Prostate gland (tissue), 2 donors: ENCODE results near the gene CEP131. TPM values are rescaled to one million over a fixed set of nuclear protein-coding genes. Genes with fewer than 3 reads are reported as not detected.

Source experiments
- DNase-seq: peaks from one replicate; pipeline ENCODE4 v3.0.0-alpha.2; 2019; ENCODE audit warnings: low spot score
- H3K27ac ChIP-seq, 2 donors: fragments of 200-600 bp; sonication (generic); 2 replicates each; pipeline ENCODE4 v1.5.1; 2017 to 2019
- H3K27me3 ChIP-seq: fragments of 200-600 bp; sonication (generic); replicated peaks from 2 replicates; pipeline ENCODE4 v1.5.1; 2019; ENCODE audit not compliant: insufficient read depth
- H3K36me3 ChIP-seq, 2 donors: fragments of 200-600 bp; sonication (generic); 1 replicate in 1 of 2; 2 replicates in 1 of 2; pipeline versions ENCODE4 v1.5.1 to v1.8.1; 2017 to 2019
- H3K4me1 ChIP-seq: fragments of 200-600 bp; sonication (generic); replicated peaks from 2 replicates; pipeline ENCODE4 v1.5.1; 2019
- H3K4me3 ChIP-seq, 2 donors: fragments of 200-600 bp; sonication (generic); 2 replicates each; pipeline ENCODE4 v1.5.1; 2017 to 2019
- H3K9me3 ChIP-seq: fragments of 200-600 bp; sonication (generic); 2 replicates; pipeline ENCODE4 v1.5.1; 2017
- POLR2A ChIP-seq: fragments of 450-650 bp; IDR thresholded peaks from one replicate; pipeline ENCODE4 v1.6.1; 2016; ENCODE audit warnings: antibody characterized with exemption, mild to moderate bottlenecking
- POLR2AphosphoS5 ChIP-seq: sonication (generic); formaldehyde crosslinking; IDR thresholded peaks from one replicate; pipeline ENCODE4 v1.6.1; 2017; ENCODE audit warnings: antibody characterized with exemption
- WGBS: methylation state at CpG from one replicate; pipeline ENCODE4 v1.1.5; 2018; 5-methylcytosine and 5-hydroxymethylcytosine counted together
- intact Hi-C: fragments of 100-400 bp; cut with DNase I; formaldehyde crosslinking; loops from one replicate; pipeline ENCODE4 v1.14.2; 2022
- total RNA-seq, 2 donors: library from RNA; depleted of rRNA; stranded (reverse); fragments of >200 nt; gene quantifications; one replicate each; pipeline ENCODE4 v1.1.0, GENCODE V29; 2016
- TF ChIP-seq, protein P1 (sequence below), 4 experiments: fragments of 200-600 bp in 2 of 4; fragments of 450-650 bp in 2 of 4; sonication (generic) in 2 of 4; IDR thresholded peaks; 1 replicate in 3 of 4; 2 replicates in 1 of 4; pipeline ENCODE4 v1.5.1; 2016 to 2019; ENCODE audit warnings: antibody characterized with exemption in 4 of 4, mild to moderate bottlenecking in 2 of 4, moderate library complexity in 2 of 4

Gene CEP131
- total RNA-seq, 2 donors from 2014 or later, result 7.1 to 24.0 TPM

DNA sequence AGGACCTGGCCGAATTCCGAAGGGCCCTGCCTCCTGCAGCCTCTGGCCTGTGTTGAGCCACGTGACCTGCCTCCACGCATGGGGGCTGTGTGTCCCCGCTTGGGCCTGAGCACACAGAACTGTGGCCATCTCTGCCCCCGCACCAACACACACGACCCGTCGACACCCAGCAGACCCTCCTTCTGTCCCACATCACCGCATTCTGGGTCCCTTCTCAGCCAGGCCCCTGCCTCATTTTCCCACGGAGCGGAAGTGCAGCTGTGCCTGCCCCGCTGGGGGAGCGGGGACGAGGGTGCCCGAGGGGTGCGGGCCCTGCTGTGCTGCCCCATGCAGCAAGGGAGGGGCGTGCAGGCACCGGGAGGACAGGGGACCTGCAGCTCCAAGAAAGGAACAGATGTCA, 34.8 kb upstream of the CEP131 start:
- Histone ChIP-seq H3K4me1 (peaks cover 7% of the 10 kb centered on the region), H3K27me3 (no peaks in the 10 kb centered on the region), H3K9me3 (no peaks in the 10 kb centered on the region), H3K27ac (no peak overlapping the region), H3K36me3 (peaks cover 0 to 22% of the 10 kb centered on the region in 2 donors), H3K4me3 (no peak overlapping the region)
- intact Hi-C loops, result loop anchor here (5.0 kb wide), 1 partner anchor 135 kb away; no protein-coding TSS in a partner anchor
- 96% methylated on average over 18 of the region's 19 CpGs for WGBS
- no peak for TF ChIP-seq POLR2A
- TF ChIP-seq, protein P1, sequence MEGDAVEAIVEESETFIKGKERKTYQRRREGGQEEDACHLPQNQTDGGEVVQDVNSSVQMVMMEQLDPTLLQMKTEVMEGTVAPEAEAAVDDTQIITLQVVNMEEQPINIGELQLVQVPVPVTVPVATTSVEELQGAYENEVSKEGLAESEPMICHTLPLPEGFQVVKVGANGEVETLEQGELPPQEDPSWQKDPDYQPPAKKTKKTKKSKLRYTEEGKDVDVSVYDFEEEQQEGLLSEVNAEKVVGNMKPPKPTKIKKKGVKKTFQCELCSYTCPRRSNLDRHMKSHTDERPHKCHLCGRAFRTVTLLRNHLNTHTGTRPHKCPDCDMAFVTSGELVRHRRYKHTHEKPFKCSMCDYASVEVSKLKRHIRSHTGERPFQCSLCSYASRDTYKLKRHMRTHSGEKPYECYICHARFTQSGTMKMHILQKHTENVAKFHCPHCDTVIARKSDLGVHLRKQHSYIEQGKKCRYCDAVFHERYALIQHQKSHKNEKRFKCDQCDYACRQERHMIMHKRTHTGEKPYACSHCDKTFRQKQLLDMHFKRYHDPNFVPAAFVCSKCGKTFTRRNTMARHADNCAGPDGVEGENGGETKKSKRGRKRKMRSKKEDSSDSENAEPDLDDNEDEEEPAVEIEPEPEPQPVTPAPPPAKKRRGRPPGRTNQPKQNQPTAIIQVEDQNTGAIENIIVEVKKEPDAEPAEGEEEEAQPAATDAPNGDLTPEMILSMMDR (IDR thresholded peaks at IDR 0.05), result no peak
- no peak for TF ChIP-seq POLR2AphosphoS5
- no peak for DNase-seq

DNA sequence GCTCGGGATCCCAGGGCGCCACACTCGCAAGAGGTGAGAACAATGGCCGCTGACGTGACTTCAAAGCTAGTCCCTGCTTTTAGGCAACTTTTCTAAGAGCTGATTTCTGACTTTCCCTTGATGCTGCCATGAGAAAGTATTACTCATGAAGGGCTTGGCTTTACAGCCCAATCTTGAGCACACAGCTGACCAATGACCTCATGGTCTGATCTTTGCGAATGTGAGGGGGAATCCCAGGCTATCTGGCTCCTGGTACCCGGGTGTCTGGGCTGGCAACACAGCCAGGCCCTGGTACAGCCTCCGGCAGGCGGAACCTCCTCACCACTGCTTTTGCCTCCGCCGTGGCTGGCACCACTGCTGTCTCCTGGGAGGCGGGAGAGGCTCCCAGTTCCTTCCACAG, 33.9 kb upstream of the CEP131 start:
- no peak overlapping the region for H3K4me3 ChIP-seq
- peaks cover 0 to 22% of the 10 kb centered on the region in 2 donors for H3K36me3 ChIP-seq
- H3K27ac ChIP-seq, result no peak overlapping the region
- intact Hi-C loops, result loop anchor here (5.0 kb wide), 1 partner anchor 136 kb away; no protein-coding TSS in a partner anchor
- no peaks in the 10 kb centered on the region for H3K9me3 ChIP-seq
- DNase-seq, result no peak
- 83% methylated on average over 12 of the region's 12 CpGs for WGBS
- peaks cover 7% of the 10 kb centered on the region for H3K4me1 ChIP-seq
- no peaks in the 10 kb centered on the region for H3K27me3 ChIP-seq
- TF ChIP-seq POLR2A, result no peak
- TF ChIP-seq, protein P1 (IDR thresholded peaks at IDR 0.05), result no peak
- no peak for TF ChIP-seq POLR2AphosphoS5

DNA sequence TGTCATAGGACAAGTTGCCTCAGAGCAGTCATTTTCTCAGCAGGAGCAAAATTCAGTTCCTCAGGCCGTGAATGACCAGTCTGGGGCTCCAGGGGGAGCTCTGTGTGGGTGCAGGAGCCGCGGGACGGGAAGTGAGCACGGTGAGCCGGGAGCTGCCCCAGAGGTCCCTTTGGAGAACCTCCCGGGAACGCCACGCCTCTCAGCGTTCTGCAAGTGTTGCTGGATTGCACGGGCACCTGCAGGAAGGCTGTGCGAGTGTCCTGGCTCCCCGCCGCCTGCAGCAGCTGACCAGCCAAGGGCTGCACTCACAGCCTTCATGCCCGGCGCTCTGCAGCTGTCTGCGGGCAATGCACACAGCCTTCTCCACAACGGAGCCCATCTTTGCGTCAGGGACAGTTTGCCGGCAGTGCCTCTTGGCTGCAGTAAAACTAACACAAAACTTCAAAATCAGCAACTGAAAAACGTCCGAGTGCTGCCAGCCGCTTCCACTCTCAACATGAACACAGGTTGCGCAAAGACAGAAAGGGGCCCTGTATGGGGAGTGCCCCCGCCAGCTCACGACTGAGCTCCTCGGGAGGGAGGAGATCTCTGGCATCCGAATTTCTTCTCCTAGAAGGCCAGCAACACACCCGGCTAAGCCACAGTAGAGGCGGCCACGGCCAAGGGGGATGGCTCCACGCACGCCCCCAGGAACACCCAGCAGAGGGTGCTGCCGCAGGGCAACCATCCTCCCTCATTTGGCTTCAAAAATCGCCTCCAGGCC, 32.4 kb upstream of the CEP131 start:
- DNase-seq, result peak; percentile 95
- 11% methylated on average over 34 of the region's 35 CpGs for WGBS
- intact Hi-C loops, result loop anchor here (1.0 to 5.0 kb wide), 4 partner anchors 37 to 347 kb away; no protein-coding TSS in a partner anchor
- H3K27me3 ChIP-seq, result no peaks in the 10 kb centered on the region
- H3K4me1 ChIP-seq, result peaks cover 7% of the 10 kb centered on the region
- peak overlapping the region; percentile 38 to 60 for H3K27ac ChIP-seq
- no peaks in the 10 kb centered on the region for H3K9me3 ChIP-seq
- H3K4me3 ChIP-seq, result no peak overlapping the region
- peaks cover 0 to 21% of the 10 kb centered on the region in 2 donors for H3K36me3 ChIP-seq
- TF ChIP-seq POLR2AphosphoS5 (peak; percentile 83), POLR2A (no peak)
- TF ChIP-seq, protein P1 (IDR thresholded peaks at IDR 0.05), result peak in 3 of 4 experiments; percentile 59 to 87 (median 85)

DNA sequence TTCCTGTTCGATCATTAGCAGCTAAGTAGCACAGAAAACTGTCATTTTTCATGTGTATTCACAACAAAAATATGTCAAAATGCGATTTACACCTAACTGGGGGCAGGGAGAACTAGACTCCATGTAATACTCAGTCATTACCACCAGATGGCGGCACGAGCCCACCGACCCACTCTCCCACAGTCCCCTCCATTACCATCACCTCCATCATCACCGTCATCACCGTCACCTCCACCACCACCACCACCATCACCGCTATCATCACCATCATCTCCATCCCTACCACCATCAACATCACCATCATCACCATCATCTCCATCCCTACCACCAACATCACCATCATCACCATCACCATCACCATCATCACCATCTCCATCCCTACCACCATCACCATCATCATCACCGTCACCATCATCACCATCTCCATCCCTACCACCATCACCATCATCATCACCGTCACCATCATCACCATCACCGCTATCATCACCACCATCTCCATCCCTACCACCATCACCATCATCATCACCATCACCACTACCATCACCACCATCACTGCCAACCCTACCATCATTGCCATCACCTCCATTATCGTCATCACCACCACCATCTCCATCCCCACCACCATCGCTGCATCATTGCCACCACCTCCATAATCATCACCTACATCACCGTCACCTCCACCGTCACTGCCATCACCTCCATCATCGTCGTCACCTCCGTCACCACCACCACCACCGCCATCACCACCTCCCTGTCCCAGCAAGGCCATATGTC, 30.8 kb upstream of the CEP131 start:
- Histone ChIP-seq H3K4me3 (no peak overlapping the region), H3K9me3 (no peaks in the 10 kb centered on the region), H3K27ac (no peak overlapping the region), H3K27me3 (no peaks in the 10 kb centered on the region), H3K36me3 (peaks cover 3 to 5% of the 10 kb centered on the region in 2 donors), H3K4me1 (peaks cover 7% of the 10 kb centered on the region)
- intact Hi-C loops, result loop anchor here (1.0 to 5.0 kb wide), 3 partner anchors 39 to 349 kb away; no protein-coding TSS in a partner anchor
- peak; percentile 12 for TF ChIP-seq POLR2AphosphoS5
- no peak for TF ChIP-seq POLR2A
- TF ChIP-seq, protein P1 (IDR thresholded peaks at IDR 0.05), result peak; percentile 76 to 93 (median 88)
- WGBS, result 61% methylated on average over 19 of the region's 19 CpGs
- peak; percentile 37 for DNase-seq
